Measurements from ENCODE around the gene TUFT1. TPM values are rescaled to one million over a fixed set of nuclear protein-coding genes. Genes with fewer than 3 reads are reported as not detected.
A peak's percentile ranks its signal among the peaks of the same experiment; 100 is the strongest.

TUFT1 gene
- total and polyA plus RNA-seq, 2 of the 13 experiments (the other 11 are each of a cell fraction or from before 2014, with no cell fraction given), result 6.4 to 7.3 TPM

DNA sequence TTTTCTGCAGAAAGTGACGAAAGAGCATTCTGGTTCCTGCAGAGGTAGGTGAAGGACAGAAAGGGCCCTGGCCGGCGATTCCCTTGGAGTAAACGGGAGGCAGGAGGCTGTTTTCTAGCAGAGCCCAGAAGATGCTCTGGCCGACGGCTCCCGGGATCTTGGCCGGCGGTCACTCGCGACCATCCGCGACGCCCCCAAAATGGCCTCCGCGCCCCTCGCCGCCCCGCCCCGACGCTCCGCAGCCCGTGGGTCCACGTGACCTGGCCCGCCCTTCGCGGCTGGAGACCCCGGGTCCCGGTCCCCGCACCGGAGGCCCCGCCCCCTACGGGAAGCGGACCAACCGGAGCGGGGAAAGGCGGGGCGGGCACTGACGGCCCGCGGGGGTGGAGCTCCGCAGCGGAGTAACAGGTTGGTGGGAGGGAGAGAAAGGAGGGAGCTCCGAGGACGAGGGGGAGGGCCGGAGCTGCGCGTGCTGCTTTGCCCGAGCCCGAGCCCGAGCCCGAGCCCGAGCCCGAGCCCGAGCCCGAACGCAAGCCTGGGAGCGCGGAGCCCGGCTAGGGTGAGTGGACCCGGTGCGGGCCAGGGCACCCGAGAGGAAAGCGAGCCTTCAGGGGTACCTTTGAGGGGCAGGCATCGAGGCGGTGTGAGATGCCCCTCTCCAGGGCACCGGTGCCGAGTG is 29.0 kb upstream of the TUFT1 start, which contains the start of gene CGN (continued):
- TF ChIP-seq ZNF407 (CRISPR knock-in tag; IDR thresholded peaks at IDR 0.05; ENCODE audit: not compliant biosample characterization), result no peak
- TF ChIP-seq ZNF432 (CRISPR knock-in tag; IDR thresholded peaks at IDR 0.05; ENCODE audit: borderline replicate concordance), result no peak
- no peak for TF ChIP-seq AFF4 (CRISPR knock-in tag; IDR thresholded peaks at IDR 0.05)
- TF ChIP-seq, protein P1, sequence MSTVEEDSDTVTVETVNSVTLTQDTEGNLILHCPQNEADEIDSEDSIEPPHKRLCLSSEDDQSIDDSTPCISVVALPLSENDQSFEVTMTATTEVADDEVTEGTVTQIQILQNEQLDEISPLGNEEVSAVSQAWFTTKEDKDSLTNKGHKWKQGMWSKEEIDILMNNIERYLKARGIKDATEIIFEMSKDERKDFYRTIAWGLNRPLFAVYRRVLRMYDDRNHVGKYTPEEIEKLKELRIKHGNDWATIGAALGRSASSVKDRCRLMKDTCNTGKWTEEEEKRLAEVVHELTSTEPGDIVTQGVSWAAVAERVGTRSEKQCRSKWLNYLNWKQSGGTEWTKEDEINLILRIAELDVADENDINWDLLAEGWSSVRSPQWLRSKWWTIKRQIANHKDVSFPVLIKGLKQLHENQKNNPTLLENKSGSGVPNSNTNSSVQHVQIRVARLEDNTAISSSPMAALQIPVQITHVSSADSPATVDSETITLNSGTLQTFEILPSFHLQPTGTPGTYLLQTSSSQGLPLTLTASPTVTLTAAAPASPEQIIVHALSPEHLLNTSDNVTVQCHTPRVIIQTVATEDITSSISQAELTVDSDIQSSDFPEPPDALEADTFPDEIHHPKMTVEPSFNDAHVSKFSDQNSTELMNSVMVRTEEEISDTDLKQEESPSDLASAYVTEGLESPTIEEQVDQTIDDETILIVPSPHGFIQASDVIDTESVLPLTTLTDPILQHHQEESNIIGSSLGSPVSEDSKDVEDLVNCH (CRISPR knock-in tag; IDR thresholded peaks at IDR 0.05), result no peak
- 0 out of 2 replicates have a peak, but pooled peaks have one; percentile 21 for TF ChIP-seq ZNF274 (CRISPR knock-in tag; IDR thresholded peaks at IDR 0.05)
- no peak for TF ChIP-seq ATF1 (CRISPR knock-in tag; IDR thresholded peaks at IDR 0.05)
- TF ChIP-seq ZBTB4 (CRISPR knock-in tag; IDR thresholded peaks at IDR 0.05; ENCODE audit: borderline replicate concordance), result no peak
- no peak for TF ChIP-seq FOXK2 (IDR thresholded peaks at IDR 0.05)
- TF ChIP-seq ZNF569 (CRISPR knock-in tag; IDR thresholded peaks at IDR 0.05; ENCODE audit: borderline replicate concordance), result no peak
